GM18499 (cell line): ENCODE results near the gene MAZ.
"Not testable (repeated sequence)": the region's sequence is repeated elsewhere in the genome, so short reads cannot be mapped to it uniquely, and the experiment has no call there.

Experiments used
- ATAC-seq: cut with Tn5 transposase; IDR thresholded peaks from one replicate; pipeline ENCODE4 v1.9.1; 2021; ENCODE audit warnings: moderate number of reproducible peaks; ENCODE audit not compliant: insufficient read depth, unreplicated experiment

MAZ gene

GRCh38 chr16:29819506-29819905 is 13.2 kb downstream of the MAZ start:
- no peak for ATAC-seq

GRCh38 chr16:29820271-29820701 is 14.0 kb downstream of the MAZ start, which contains the start of gene MVP:
TSS of gene MVP (plus strand) at chr16:29820462. CDS start at chr16:29830550, 10,088 bp downstream.
- no peak for ATAC-seq

- ATAC-seq: no peak
These were observed 14.7 kb downstream of the MAZ start for GRCh38 chr16:29820730-29821642.

GRCh38 chr16:29821643-29822115 is 15.3 kb downstream of the MAZ start:
- ATAC-seq: no peak

- no peak for ATAC-seq
These were observed 18.3 kb downstream of the MAZ start for GRCh38 chr16:29824589-29825144.

GRCh38 chr16:29825145-29826044 is 19.1 kb downstream of the MAZ start:
- no peak for ATAC-seq

GRCh38 chr16:29826342-29826695 is 20.0 kb downstream of the MAZ start:
- ATAC-seq: no peak

GRCh38 chr16:29830774-29831173 is 24.4 kb downstream of the MAZ start:
- no peak for ATAC-seq

GRCh38 chr16:29831490-29831889 is 25.2 kb downstream of the MAZ start:
- no peak for ATAC-seq

- not testable (repeated sequence) for ATAC-seq
These were observed 26.9 kb downstream of the MAZ start for GRCh38 chr16:29833219-29833618.

GRCh38 chr16:29834079-29834478 is 27.8 kb downstream of the MAZ start:
- ATAC-seq: no peak

GRCh38 chr16:29835926-29836325 is 29.6 kb downstream of the MAZ start:
- ATAC-seq: no peak

- ATAC-seq: no peak
These were observed 30.3 kb downstream of the MAZ start for GRCh38 chr16:29836623-29837022.

- no peak for ATAC-seq
These were observed 31.5 kb downstream of the MAZ start for GRCh38 chr16:29837841-29838240.

- no peak for ATAC-seq
These were observed 33.5 kb downstream of the MAZ start for GRCh38 chr16:29839822-29840221.

- ATAC-seq: no peak
These were observed 33.9 kb downstream of the MAZ start for GRCh38 chr16:29840240-29840639.

- ATAC-seq: no peak
These were observed 35.3 kb downstream of the MAZ start for GRCh38 chr16:29841631-29842030.

- no peak for ATAC-seq
These were observed 36.5 kb downstream of the MAZ start for GRCh38 chr16:29842732-29843346.

- ATAC-seq: no peak
These were observed 37.6 kb downstream of the MAZ start for GRCh38 chr16:29843931-29844330.
